GM21447 (cell line): ENCODE results near the gene PTGES2.
"Not testable (repeated sequence)": the region's sequence is repeated elsewhere in the genome, so short reads cannot be mapped to it uniquely, and the experiment has no call there.

Source experiments
- ATAC-seq: cut with Tn5 transposase; IDR thresholded peaks from one replicate; pipeline ENCODE4 v1.9.1; 2021; ENCODE audit not compliant: unreplicated experiment

PTGES2 gene

GRCh38 chr9:128120741-128121465, 6.6 kb downstream of the PTGES2 start:
- no peak for ATAC-seq

DNA sequence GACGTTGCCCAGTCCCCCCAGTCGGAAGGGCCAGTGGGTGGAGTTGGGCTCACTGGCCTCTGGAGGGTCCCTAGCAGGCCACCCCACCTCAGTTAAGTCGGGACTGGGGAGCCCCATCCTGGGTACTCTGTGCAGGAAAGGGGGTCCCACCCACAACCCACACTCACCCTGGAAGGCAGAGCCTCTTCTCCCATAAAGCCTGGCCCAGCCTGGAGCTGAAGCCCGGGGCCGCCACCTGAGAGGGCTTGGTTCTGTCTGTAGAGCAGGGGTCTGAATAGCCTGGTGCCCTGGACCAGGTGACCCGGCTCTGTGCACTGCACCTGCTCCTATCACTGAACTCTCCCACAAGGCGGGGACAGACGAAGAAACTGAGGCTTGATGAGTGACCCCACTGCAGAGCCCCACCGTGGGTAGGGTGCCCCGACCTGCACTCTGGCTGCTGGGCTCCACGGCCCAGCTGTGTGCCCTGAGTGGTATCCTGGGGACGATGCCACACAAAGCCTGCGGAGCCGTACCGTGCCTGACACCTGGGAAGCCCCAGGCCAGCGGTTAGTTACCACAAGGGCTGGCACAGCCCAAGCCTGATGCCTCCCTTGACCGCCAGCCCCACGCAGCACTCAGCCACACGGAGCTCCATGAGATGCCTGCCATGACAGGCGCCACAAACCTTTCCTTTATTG, 7.3 kb downstream of the PTGES2 start:
- no peak for ATAC-seq

GRCh38 chr9:128118971-128119665, 8.4 kb downstream of the PTGES2 start:
- ATAC-seq = no peak

GRCh38 chr9:128118472-128118857, 9.1 kb downstream of the PTGES2 start:
- ATAC-seq = no peak

DNA sequence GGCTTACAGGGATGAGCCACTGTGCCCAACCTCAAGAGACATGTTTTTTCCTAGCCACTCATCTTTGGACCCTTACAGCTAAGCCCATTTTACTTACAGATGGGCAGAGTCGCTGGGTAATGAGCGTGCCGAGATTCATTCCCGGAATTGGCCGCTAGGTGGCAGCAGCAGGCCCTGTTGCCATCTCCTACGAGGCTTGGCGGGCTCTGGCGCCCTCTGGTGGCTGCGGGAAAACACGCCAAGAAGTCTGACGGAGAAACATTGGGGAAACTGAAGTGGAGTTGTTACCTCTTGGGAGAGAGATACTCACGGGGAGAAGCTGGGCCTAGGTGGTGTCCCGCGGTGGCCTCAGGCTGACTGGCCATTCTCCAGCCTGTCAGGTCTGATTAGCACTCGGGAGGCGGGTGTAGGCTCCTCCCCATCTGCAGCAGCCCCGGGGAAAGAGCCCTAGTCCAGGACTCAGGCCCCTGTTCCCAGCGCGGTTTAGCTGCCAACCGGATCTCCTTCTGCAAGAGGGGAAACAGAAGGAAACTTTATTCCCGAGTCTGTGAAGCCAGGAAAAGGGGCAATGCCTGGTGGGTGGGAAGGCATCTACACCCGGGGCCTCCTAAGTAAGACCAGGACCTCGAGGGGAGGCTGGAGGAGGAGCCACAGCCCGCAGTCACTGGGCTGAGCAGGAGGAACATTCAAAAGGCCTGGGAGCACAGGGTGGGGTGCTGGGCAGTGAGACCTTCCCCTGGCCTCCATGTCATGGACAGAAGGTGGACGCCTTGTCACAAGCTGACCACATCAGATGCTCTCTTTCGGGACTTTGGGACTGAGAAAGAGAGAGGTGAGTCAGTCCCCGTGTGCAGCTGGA, 9.7 kb downstream of the PTGES2 start:
- peak; percentile 65 for ATAC-seq

DNA sequence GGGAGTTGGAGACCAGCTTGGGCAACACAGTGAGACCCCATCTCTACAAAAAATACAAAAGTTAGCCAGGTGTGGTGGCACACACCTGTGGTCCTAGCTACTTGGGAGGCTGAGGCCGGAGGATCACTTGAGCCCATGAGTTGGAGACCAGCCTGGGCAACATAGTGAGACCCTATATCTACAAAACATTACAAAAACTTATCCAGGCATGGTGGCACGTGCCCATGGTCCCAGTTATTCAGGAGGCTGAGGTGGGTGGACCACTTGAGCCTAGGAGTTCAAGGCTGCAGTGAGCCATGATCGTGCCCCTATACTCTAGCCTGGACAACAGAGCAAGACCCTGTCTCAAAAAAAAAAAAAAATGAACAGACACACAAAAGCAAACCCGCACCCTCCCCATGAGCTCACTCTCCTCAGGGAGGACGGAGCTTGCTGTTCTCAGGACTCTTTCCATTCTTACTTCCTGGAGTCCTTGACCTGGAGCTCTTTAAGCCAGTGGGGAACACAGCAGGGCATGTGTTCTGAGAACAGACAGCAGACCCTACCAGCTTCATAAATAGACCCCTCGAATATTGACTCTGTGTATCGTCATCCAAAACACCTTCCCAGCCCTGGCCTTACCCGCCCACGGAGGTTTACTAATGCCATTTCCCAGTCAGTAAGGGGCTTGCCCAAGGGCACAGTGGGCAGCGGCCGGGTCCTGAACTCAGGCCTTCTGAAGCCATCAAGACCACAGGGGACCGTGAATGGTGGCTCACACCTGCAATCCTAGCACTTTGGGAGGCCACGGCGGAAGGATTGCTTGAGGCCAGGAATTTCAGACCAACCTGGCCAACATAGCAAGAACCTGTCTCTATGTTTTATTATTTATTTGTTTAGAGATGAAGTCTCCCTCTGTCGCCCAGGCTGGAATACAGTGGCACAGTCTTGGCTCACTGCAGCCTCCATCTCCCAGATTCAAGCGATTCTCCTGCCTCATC, 11.1 kb downstream of the PTGES2 start:
- ATAC-seq = no peak

DNA sequence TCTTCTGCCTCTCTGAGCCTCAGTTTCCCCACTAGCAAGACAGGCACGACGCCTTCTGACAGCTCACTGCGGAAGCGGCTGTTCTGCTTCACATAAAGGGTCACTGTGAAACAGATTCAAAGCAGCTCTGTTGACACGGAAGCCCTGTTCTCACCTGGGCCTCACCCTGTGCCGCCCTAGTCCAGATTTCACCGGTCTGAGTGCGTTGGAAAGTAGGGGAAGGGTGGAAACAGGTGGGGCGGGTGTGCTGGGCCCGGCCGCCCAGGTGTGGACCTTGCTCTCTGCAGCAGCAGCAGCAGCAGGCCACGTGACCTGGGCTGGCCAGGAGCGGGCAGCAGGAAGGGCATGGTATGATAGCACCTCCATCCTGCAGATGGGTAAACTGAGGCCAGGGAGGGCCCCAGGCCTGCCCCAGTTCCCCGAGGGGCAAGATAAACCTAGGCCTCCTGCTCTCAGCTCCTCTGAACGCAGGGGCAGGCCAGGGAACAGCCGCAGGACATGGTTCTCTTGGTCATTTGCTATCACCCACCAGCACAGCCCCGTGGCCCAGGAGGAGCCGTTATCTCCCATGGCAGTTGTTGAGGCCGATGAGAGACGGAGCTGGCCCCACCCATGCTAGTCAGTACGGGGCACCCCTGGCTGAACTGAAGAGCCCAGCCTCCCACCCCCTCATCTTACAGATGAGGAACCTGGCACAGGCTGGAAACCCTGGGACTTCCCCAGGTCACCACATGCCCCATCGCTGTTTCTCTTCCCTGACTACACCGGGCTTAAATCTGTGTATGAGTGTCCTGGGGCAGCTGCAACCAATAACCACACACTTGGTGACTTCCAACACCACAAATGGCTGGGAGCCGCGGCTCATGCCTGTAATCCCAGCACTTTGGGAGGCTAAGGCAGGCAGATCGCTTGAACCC, 12.1 kb downstream of the PTGES2 start:
- no peak for ATAC-seq

- no peak for ATAC-seq
Measured at GRCh38 chr9:128114326-128115186, 13.0 kb downstream of the PTGES2 start.

GRCh38 chr9:128113526-128114325, 13.8 kb downstream of the PTGES2 start:
- no peak for ATAC-seq

- not testable (repeated sequence) for ATAC-seq
Measured at GRCh38 chr9:128111726-128112125, 15.8 kb downstream of the PTGES2 start.

DNA sequence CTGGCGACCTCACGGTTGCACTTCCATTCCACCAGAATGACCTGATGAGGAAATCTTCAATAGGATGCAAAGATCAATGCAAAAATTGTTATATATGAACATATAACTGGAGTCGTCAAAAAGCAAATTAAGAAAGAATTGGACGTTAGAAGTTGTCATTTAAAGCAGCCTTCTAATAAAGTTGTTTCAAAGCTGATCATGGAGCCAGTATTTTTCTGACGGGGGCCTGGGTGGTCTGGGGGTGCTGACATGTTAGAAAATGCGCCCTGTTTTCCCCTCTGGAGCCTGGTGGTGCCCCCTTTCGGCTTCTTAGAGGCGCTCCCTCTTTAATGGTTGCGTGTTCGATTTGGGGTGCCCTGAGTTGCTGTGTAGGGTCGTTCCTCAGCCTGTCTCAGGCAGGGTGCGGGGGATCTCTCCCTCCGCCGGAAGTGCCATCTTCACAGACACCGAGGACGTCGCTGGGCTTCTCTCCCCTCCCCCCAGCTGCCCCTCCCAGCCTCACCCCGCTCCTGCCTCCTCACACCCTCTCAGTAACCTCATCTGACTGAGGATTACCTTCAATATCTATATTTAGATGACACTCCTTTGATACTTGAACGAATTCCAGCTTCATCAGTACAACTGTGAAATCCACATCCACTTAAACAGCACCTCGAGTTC, 18.3 kb downstream of the PTGES2 start:
- no peak for ATAC-seq

DNA sequence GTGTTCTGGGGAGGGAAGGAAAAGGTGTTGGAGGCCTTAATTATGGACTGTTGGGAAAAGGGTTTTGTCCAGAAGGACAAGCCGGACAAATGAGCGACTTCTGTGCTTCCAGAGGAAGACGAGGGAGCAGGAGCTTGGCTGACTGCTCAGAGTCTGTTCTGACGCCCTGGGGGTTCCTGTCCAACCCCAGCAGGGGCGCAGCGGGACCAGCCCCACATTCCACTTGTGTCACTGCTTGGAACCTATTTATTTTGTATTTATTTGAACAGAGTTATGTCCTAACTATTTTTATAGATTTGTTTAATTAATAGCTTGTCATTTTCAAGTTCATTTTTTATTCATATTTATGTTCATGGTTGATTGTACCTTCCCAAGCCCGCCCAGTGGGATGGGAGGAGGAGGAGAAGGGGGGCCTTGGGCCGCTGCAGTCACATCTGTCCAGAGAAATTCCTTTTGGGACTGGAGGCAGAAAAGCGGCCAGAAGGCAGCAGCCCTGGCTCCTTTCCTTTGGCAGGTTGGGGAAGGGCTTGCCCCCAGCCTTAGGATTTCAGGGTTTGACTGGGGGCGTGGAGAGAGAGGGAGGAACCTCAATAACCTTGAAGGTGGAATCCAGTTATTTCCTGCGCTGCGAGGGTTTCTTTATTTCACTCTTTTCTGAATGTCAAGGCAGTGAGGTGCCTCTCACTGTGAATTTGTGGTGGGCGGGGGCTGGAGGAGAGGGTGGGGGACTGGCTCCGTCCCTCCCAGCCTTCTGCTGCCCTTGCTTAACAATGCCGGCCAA, 19.1 kb downstream of the PTGES2 start:
- ATAC-seq = no peak

- ATAC-seq = no peak
Measured at GRCh38 chr9:128107468-128108268, 19.9 kb downstream of the PTGES2 start.

DNA sequence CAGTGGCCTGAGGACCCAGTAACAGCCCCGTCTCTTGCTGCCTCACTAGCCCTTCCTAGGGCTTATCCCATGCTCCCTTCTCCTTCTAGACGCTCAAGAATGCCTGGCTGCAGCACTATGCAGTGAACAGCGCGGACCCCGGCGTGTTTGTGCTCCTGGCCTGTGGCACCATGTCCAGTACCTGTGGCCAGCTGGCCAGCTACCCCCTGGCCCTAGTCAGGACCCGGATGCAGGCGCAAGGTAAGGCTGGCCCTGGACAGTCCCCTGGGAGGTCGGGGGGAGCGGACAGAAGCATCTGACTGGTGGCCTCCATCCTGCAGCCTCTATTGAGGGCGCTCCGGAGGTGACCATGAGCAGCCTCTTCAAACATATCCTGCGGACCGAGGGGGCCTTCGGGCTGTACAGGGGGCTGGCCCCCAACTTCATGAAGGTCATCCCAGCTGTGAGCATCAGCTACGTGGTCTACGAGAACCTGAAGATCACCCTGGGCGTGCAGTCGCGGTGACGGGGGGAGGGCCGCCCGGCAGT, 20.5 kb downstream of the PTGES2 start:
- no peak for ATAC-seq
